Activated CD8-positive, alpha-beta memory T cell treated with anti-CD3 and anti-CD28 coated beads, Interleukin-2, amount 50 U/mL, for 24 hours (primary cell): ENCODE measurements around the gene TUG1.

ENCODE experiments used
- DNase-seq: peaks from one replicate; pipeline ENCODE4 v3.0.0-alpha.2; 2020; ENCODE audit errors: extremely low read depth

Gene TUG1

DNA sequence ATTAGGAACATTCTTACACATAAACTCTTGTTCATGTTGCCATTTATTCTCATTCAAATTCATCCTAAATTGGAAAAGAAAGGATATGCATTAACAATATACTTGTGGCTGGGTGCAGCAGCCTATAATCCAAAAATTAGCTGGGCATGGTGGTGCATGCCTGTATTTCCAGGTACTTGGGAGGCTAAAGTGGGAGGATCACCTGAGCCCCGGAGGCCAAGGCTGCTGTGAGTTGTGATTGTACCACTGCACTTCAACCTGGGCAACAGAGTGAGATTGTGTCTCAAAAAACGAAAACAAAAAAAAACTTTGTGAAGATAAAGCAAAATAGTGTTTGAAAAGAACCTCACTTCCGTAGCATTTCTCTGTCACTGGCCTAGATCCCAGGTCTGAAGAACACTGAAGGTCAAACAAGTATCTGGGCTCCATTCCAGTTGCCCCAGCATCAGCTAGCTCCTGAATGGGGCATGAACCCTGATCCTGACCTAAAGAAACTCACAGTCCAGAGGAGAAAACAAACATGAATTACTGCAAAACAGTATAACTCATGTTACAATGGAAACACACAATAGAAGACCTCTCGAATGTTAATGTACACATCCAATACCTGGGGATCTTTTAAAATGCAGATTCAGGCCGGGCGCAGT, 32.2 kb downstream of the TUG1 start:
- no peak for DNase-seq

DNA sequence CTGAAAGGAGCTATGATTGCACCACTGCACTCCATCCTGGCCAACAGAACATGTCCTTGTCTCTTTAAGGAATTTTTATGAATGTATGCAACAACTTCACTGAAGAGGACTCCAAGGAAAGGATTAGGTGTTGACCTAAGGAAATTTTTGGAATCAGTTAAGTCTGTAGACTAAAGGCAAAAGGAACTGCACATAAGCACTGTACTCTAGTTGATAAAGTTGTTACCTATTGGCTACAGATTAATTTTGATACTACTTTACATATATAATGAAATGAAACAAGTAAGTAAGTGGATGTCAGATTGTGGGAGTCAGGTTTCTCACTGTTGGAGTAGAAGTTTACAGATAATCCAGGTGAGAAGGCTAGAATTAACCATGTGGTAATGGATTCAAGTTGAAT, 36.5 kb downstream of the TUG1 start:
- no peak for DNase-seq

DNA sequence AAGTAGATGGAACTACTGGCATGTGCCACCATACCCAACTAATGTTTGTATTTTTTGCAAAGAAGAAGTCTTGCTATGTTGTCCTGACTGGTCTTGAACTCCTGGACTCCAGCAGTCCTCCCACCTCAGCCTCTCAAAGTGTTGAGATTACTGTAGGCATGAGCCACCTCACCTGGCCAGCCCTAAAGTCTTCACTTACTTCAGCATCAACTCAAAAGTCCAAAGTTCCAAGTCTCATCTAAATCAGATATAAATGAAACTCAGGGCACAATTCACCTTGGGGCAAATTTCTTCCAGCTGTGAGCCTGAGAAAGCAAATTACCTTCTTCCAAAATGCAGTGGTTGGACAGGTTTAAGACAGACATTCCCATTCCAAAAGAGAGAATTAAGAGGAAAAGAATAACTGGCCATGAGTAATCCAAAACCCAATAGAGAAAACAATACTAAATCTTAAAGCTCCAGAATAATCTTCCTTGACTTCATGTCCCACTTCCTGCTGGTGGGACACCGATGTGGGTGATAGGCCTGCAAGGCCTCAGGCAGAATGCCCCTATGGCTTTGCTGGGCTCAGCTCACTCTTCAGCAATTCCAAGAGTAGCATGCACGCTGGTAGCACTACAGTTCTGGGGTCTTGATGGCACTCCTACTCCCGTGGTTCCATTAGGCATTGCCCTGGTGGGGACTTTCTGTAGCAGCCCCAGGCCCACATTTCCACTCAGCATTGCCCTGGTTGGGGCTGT, 50.3 kb downstream of the TUG1 start:
- no peak for DNase-seq

GRCh38 chr22:31020334-31020733, 51.3 kb downstream of the TUG1 start:
- no peak for DNase-seq

DNA sequence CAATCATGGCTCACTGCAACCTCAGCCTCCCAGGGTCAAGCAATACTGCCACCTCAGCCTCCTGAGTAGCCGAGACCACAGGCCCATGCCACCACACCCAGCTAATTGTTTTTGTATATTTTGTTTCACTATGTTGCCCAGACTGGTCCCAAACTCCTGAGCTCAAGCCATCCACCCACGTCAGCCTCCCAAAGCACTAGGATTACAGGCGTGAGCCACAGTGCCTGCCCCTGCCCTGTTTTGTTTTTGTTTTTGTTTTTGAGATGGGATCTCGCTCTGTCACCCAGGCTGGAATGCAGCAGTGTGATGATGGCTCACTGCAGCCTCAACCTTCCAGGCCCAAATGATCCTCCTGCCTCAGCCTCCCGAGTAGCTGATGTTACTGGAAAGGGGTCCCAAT, 53.5 kb downstream of the TUG1 start:
- DNase-seq = no peak
